ENCODE results near the gene TRMT44. TPM values are rescaled to one million over a fixed set of nuclear protein-coding genes. Genes with fewer than 3 reads are reported as not detected.
"Not testable (repeated sequence)": the region's sequence is repeated elsewhere in the genome, so short reads cannot be mapped to it uniquely, and the experiment has no call there.

The TRMT44 gene
- total RNA-seq, 1 donor from 2014 or later, result 23.9 TPM

DNA sequence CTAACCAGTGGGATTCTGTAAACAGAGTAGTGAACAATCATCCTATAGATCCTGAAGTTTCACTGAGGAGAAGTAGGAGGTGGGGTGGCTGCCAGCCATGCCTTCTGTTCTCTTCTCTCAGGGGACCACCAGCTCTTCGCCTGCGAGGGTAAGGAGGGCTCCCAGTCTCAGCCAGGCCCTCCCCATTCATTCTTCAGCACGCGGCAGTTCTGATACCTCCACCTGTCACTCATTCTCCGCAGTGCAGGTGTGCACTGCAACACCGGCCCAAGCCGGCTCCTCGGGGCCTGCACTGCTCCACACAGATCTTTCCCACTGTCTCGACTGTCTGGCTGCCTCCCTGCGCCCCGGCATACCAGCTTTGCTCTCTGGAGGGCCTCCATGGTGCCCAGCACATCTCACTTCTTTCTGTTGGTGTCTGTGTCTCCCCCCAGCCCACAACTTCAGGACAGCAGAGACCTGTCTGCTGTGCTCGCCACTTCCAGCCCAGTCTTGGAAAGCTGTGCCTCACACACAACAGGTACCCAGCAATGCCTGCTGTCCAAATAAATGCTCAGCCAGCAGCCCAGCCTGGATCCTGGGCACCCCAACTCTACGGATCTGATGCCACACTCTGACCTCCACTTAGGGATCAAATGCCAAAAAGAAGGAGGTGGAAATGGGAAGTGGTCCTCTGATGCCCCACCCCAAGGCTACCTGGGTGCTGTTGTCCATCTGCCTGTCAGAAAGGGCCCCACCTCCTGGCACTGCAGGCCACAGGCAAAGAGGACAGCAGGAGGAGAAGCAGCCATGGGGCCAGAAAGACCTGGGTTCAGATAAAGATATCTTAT, 29.0 kb upstream of the TRMT44 start:
- Histone ChIP-seq H3K4me3 (no peak overlapping the region), H3K4me1 (no peaks in the 10 kb centered on the region), H3K9me3 (no peaks in the 10 kb centered on the region), H3K36me3 (peaks cover 54% of the 10 kb centered on the region), H3K27ac (no peak overlapping the region), H3K27me3 (ENCODE audit: low read depth) (no peaks in the 10 kb centered on the region)
- TF ChIP-seq, protein P1, sequence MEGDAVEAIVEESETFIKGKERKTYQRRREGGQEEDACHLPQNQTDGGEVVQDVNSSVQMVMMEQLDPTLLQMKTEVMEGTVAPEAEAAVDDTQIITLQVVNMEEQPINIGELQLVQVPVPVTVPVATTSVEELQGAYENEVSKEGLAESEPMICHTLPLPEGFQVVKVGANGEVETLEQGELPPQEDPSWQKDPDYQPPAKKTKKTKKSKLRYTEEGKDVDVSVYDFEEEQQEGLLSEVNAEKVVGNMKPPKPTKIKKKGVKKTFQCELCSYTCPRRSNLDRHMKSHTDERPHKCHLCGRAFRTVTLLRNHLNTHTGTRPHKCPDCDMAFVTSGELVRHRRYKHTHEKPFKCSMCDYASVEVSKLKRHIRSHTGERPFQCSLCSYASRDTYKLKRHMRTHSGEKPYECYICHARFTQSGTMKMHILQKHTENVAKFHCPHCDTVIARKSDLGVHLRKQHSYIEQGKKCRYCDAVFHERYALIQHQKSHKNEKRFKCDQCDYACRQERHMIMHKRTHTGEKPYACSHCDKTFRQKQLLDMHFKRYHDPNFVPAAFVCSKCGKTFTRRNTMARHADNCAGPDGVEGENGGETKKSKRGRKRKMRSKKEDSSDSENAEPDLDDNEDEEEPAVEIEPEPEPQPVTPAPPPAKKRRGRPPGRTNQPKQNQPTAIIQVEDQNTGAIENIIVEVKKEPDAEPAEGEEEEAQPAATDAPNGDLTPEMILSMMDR (IDR thresholded peaks at IDR 0.05), result no peak
- no peak for DNase-seq
- intact Hi-C loops (cut with DNase I), result no loop called here
- ATAC-seq, result no peak

DNA sequence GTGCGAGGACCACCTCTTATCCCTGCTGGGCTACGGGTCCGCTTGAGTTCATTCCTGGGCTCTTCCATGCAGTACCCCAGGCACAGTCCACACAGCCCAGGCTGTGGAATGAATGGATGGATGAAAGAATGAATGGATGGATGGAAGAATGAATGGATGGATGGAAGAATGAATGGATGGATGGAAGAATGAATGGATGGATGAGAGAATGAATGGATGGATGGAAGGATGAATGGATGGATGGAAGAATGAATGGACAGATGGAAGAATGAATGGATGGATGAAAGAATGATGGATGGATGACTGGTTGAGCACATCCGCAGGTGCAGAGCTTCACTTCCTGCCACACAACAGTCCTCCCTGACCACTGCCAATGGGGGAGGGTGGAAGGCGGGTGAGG, 28.3 kb upstream of the TRMT44 start:
- DNase-seq (no peak), ATAC-seq (no peak)
- Histone ChIP-seq H3K4me3 (no peak overlapping the region), H3K27me3 (ENCODE audit: low read depth) (no peaks in the 10 kb centered on the region), H3K36me3 (peaks cover 52% of the 10 kb centered on the region), H3K27ac (no peak overlapping the region), H3K4me1 (peaks cover 3% of the 10 kb centered on the region), H3K9me3 (no peaks in the 10 kb centered on the region)
- TF ChIP-seq, protein P1 (IDR thresholded peaks at IDR 0.05), result no peak
- intact Hi-C loops (cut with DNase I), result no loop called here

DNA sequence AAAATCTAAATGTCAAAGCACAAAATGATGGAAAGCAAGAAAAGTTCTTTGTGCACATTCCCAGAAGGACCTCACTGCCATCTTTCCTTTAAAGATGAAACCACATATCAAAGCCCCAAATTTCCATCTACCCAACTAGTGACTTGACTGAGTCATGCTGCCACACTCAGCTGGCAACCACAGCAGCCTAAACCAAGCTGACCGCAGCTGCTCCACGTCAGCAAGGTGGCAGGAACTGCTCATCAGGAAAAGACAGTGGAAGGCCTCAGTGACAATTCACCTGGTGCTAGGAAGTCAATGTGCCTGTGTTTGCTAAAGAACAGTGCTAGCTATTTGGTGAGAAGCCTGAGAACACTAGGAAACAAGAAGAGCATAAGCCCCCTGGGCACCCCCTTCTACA, 26.2 kb upstream of the TRMT44 start:
- intact Hi-C loops (cut with DNase I), result no loop called here
- peaks cover 13% of the 10 kb centered on the region for H3K4me1 ChIP-seq
- H3K36me3 ChIP-seq, result peaks cover 42% of the 10 kb centered on the region
- TF ChIP-seq, protein P1 (IDR thresholded peaks at IDR 0.05), result no peak
- ATAC-seq (no peak), DNase-seq (no peak)
- no peak overlapping the region for H3K4me3 ChIP-seq
- H3K27ac ChIP-seq, result no peak overlapping the region
- no peaks in the 10 kb centered on the region for H3K9me3 ChIP-seq
- H3K27me3 ChIP-seq (ENCODE audit: low read depth), result no peaks in the 10 kb centered on the region

DNA sequence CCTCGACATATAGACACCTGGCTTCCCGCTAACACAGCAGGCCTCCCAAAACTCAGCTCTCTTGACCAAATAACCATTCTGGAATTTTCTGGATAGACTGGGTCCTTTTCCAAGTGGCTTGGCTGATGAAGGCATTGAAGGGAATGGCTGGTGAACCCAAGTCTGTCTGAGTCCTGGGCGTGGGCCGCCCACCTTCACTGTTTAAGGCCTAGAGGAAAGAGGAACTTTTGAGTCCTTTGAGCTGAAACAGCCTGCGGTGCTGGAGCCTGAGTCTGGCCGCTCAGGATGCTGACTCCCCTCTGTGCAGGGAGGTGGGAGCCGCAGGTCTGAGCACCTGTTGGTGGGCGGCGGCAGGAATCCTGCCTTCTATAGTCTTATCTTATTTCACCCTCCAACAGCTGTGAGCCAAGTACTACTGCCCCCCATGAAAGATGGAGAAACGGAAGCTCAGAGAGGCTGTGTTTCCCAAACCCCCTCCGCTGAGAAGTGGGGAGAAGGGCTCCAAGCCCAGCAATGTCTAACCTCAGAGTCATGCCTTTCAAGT, 23.4 kb upstream of the TRMT44 start:
- Histone ChIP-seq H3K4me3 (no peak overlapping the region), H3K9me3 (no peaks in the 10 kb centered on the region), H3K27ac (no peak overlapping the region), H3K27me3 (ENCODE audit: low read depth) (no peaks in the 10 kb centered on the region), H3K36me3 (peaks cover 29% of the 10 kb centered on the region), H3K4me1 (peaks cover 18% of the 10 kb centered on the region)
- DNase-seq (no peak), ATAC-seq (no peak)
- TF ChIP-seq, protein P1 (IDR thresholded peaks at IDR 0.05), result no peak
- intact Hi-C loops (cut with DNase I), result no loop called here

DNA sequence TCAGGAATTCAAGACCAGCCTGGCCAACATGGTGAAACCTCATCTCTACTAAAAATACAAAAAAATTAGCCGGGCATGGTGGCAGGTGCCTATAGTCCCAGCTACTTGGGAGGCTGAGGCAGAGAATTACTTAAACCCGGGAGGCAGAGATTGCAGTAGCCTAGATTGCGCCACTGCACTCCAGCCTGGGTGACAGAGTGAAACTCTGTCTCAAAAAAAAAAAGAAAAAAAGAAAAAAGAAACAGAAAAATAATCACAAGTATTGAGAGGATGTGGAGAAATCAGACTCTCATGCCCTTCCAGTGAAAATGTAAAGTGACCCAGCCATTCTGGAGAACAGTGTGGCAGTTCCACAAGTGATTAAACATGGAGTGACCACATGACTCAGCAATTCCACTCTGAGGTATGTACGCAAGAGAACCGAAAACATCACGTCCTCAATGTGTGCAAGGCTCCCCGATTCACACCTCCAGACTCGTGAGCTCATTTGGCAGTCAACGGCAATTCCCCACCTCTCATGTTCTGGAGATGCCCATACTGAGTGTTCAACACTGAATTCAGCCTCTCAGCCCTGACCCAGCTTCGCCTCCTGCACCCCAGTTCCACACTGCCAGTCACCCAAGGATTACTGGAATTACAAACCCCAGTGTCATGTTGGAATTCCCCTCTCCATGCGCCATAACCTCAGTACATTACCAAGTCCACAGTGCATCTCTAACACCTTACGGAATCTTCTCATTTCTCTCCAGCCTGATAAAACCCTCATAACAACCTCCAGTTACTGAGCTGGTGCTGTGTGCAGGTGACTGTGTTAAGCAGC, 21.1 kb upstream of the TRMT44 start:
- no peak for DNase-seq
- Histone ChIP-seq H3K4me1 (peaks cover 18% of the 10 kb centered on the region), H3K36me3 (peaks cover 22% of the 10 kb centered on the region), H3K4me3 (no peak overlapping the region), H3K27me3 (ENCODE audit: low read depth) (no peaks in the 10 kb centered on the region), H3K9me3 (no peaks in the 10 kb centered on the region), H3K27ac (no peak overlapping the region)
- peak; percentile 87 to 96 for ATAC-seq
- intact Hi-C loops (cut with DNase I), result no loop called here
- TF ChIP-seq, protein P1 (IDR thresholded peaks at IDR 0.05), result no peak

DNA sequence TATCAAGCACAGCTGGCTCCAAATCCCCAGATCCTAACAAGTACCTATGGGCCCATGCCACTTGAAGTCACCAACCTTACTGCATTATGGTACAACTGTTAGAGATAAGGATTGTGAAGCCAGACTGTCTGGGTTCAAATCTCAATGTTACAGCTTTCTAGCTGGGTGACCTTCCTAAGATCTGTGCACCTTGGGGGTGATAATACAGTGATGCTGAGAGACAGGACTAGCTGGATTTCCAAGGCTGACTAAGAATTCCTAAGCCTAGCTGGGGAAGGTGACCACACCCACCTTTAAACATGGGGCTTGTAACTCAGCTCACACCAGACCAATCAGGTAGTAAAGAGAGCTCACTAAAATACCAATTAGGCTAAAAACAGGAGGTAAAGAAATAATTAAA, 20.4 kb upstream of the TRMT44 start:
- H3K36me3 ChIP-seq, result peaks cover 17% of the 10 kb centered on the region
- intact Hi-C loops (cut with DNase I), result not testable (repeated sequence)

More for the DNA sequence above, 20.4 kb upstream of the TRMT44 start:
- ATAC-seq; H3K27ac ChIP-seq; H3K27me3 ChIP-seq (ENCODE audit: low read depth); DNase-seq; H3K9me3 ChIP-seq; H3K4me3 ChIP-seq: not testable (repeated sequence)
- H3K4me1 ChIP-seq, result peaks cover 18% of the 10 kb centered on the region

Data from lower lobe of right lung (tissue), 2 donors.